ENCODE data around the gene ASB3. TPM values are rescaled to one million over a fixed set of nuclear protein-coding genes. Genes with fewer than 3 reads are reported as not detected.
"Not testable (repeated sequence)": the region's sequence is repeated elsewhere in the genome, so short reads cannot be mapped to it uniquely, and the experiment has no call there.

ASB3 gene
- 10 to 100 TPM in 9 of 12 donors, 1 to 10 TPM in 2, not detected in 1; 6.4 to 20.3 (median 13.4) TPM for polyA plus RNA-seq (ENCODE audit: insufficient read length in 12 of 12)
- long read RNA-seq, donor 1, transcript ASB3-201 (10 exons, 2,214 nt) = major isoform, 6 of 8 reads
- long read RNA-seq, donor 1, partial matches to known transcripts = 0 of 8 reads
- long read RNA-seq, donor 1, other reads (novel, unspliced or antisense) = 0 of 8 reads
- long read RNA-seq, donor 2, transcript ASB3-201 (10 exons, 2,214 nt) = major isoform, 5 of 5 reads
- long read RNA-seq, donor 2, partial matches to known transcripts = 0 of 5 reads
- long read RNA-seq, donor 2, other reads (novel, unspliced or antisense) = 0 of 5 reads
- long read RNA-seq, donor 3, partial matches to known transcripts = 0 of 2 reads
- long read RNA-seq, donor 3, other reads (novel, unspliced or antisense) = 0 of 2 reads
- long read RNA-seq, donor 4, partial matches to known transcripts = 0 of 1 reads
- long read RNA-seq, donor 4, other reads (novel, unspliced or antisense) = 0 of 1 reads
- long read RNA-seq, donor 5, partial matches to known transcripts = 0 of 4 reads
- long read RNA-seq, donor 5, other reads (novel, unspliced or antisense) = 0 of 4 reads
- long read RNA-seq, donor 6, partial matches to known transcripts = 0 of 7 reads
- long read RNA-seq, donor 6, other reads (novel, unspliced or antisense) = 0 of 7 reads
- long read RNA-seq, donor 7, partial matches to known transcripts = 0 of 2 reads
- long read RNA-seq, donor 7, other reads (novel, unspliced or antisense) = 0 of 2 reads
- long read RNA-seq, donor 8, partial matches to known transcripts = 8 of 9 reads
- long read RNA-seq, donor 8, other reads (novel, unspliced or antisense) = 0 of 9 reads
- long read RNA-seq, donor 9, partial matches to known transcripts = 0 of 3 reads
- long read RNA-seq, donor 9, other reads (novel, unspliced or antisense) = 0 of 3 reads
- long read RNA-seq, donor 10, partial matches to known transcripts = 0 of 1 reads
- long read RNA-seq, donor 10, other reads (novel, unspliced or antisense) = 0 of 1 reads
- long read RNA-seq, donor 11, partial matches to known transcripts = 0 of 5 reads
- long read RNA-seq, donor 11, other reads (novel, unspliced or antisense) = 0 of 5 reads

- peak; percentile 92 for DNase-seq
These were observed at the start of gene ASB3, which contains the start of gene ERLEC1 for GRCh38 chr2:53786705-53787613. Gene ASB3, minus strand, starts transcription at chr2:53786953. Its CDS starts 21,381 bp downstream, at chr2:53765572. Gene ERLEC1, plus strand, starts transcription at chr2:53787044. Its CDS starts 167 bp downstream, at chr2:53787211.

GRCh38 chr2:53829980-53830290, 43.2 kb upstream of the ASB3 start:
- not testable (repeated sequence) for DNase-seq

- DNase-seq = no peak
These were observed 42.7 kb upstream of the ASB3 start for GRCh38 chr2:53829273-53829979.

GRCh38 chr2:53828331-53828730, 41.6 kb upstream of the ASB3 start:
- DNase-seq = no peak

- no peak for DNase-seq
These were observed 40.8 kb upstream of the ASB3 start for GRCh38 chr2:53827398-53828175.

GRCh38 chr2:53826587-53827397, 40.0 kb upstream of the ASB3 start:
- no peak for DNase-seq

- no peak for DNase-seq
These were observed 39.3 kb upstream of the ASB3 start for GRCh38 chr2:53826030-53826410.

- DNase-seq = not testable (repeated sequence)
These were observed 36.9 kb upstream of the ASB3 start for GRCh38 chr2:53823639-53824038.

- DNase-seq = no peak
These were observed 35.1 kb upstream of the ASB3 start for GRCh38 chr2:53821810-53822209.

GRCh38 chr2:53820711-53821110, 34.0 kb upstream of the ASB3 start:
- DNase-seq = no peak

- DNase-seq = no peak
These were observed 33.3 kb upstream of the ASB3 start for GRCh38 chr2:53820048-53820447.

- DNase-seq = no peak
These were observed 32.9 kb upstream of the ASB3 start for GRCh38 chr2:53819634-53820033.

- no peak for DNase-seq
These were observed 32.2 kb upstream of the ASB3 start for GRCh38 chr2:53818854-53819435.

- DNase-seq = no peak
These were observed 26.4 kb upstream of the ASB3 start for GRCh38 chr2:53813151-53813550.

GRCh38 chr2:53811601-53812000, 24.8 kb upstream of the ASB3 start:
- no peak for DNase-seq

- no peak for DNase-seq
These were observed 15.9 kb upstream of the ASB3 start for GRCh38 chr2:53802617-53803151.

GRCh38 chr2:53801547-53801946, 14.8 kb upstream of the ASB3 start:
- DNase-seq = no peak

GRCh38 chr2:53793821-53794220, 7.1 kb upstream of the ASB3 start:
- no peak for DNase-seq
